ENCODE data around the gene GRIK5.

GRIK5 gene

GRCh38 chr19:41974652-41975051 lies 95.4 kb downstream of the GRIK5 start:
- no peak overlapping the region for H3K4me3 ChIP-seq (replicated peaks; ENCODE audit: low read depth, low read length)
- TF ChIP-seq, protein P1, sequence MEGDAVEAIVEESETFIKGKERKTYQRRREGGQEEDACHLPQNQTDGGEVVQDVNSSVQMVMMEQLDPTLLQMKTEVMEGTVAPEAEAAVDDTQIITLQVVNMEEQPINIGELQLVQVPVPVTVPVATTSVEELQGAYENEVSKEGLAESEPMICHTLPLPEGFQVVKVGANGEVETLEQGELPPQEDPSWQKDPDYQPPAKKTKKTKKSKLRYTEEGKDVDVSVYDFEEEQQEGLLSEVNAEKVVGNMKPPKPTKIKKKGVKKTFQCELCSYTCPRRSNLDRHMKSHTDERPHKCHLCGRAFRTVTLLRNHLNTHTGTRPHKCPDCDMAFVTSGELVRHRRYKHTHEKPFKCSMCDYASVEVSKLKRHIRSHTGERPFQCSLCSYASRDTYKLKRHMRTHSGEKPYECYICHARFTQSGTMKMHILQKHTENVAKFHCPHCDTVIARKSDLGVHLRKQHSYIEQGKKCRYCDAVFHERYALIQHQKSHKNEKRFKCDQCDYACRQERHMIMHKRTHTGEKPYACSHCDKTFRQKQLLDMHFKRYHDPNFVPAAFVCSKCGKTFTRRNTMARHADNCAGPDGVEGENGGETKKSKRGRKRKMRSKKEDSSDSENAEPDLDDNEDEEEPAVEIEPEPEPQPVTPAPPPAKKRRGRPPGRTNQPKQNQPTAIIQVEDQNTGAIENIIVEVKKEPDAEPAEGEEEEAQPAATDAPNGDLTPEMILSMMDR (IDR thresholded peaks at IDR 0.05; ENCODE audit: low read length, missing control alignments): no peak
- no peak for DNase-seq (ENCODE audit: low read depth)

- TF ChIP-seq, protein P1 (IDR thresholded peaks at IDR 0.05; ENCODE audit: low read length, missing control alignments): no peak
- no peak overlapping the region for H3K4me3 ChIP-seq (replicated peaks; ENCODE audit: low read depth, low read length)
- DNase-seq (ENCODE audit: low read depth): no peak
Measured at GRCh38 chr19:41971363-41971762, 98.6 kb downstream of the GRIK5 start.

DNA sequence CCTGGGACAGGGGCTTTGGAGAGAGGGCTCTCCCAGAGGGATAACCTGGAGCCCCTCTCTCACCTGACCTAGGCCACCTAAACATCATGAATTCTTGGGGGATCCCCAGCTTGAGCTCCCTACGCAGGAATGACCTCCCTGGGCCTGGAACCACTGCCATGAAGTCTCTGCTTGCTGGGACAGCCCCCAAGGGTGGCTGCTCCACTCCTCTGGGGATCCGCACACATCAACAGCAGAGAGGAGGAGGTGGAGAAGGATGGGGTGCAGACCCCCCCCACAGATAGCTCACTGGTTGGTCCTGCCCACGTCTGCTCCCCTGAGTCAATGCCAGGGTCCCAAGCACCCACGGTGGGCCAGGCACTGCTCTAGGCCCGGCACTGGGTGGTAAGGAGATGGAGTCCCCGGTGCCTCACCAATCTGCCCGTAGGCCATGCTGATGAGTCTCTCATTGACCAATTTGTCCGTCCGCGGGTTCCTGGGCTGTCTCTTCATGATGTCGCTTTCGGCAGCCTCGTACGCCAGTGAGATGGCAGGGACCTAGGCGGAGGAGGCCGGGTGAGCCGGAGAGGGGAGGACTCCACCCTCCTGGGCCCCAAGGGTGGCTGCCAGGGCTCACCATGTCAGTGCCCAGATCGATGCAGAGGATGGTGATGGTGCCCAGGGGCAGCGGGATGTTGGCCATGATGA lies 100.1 kb downstream of the GRIK5 start:
- H3K4me3 ChIP-seq (replicated peaks; ENCODE audit: low read depth, low read length): no peak overlapping the region
- no peak for DNase-seq (ENCODE audit: low read depth)
- TF ChIP-seq, protein P1 (IDR thresholded peaks at IDR 0.05; ENCODE audit: low read length, missing control alignments): no peak

DNA sequence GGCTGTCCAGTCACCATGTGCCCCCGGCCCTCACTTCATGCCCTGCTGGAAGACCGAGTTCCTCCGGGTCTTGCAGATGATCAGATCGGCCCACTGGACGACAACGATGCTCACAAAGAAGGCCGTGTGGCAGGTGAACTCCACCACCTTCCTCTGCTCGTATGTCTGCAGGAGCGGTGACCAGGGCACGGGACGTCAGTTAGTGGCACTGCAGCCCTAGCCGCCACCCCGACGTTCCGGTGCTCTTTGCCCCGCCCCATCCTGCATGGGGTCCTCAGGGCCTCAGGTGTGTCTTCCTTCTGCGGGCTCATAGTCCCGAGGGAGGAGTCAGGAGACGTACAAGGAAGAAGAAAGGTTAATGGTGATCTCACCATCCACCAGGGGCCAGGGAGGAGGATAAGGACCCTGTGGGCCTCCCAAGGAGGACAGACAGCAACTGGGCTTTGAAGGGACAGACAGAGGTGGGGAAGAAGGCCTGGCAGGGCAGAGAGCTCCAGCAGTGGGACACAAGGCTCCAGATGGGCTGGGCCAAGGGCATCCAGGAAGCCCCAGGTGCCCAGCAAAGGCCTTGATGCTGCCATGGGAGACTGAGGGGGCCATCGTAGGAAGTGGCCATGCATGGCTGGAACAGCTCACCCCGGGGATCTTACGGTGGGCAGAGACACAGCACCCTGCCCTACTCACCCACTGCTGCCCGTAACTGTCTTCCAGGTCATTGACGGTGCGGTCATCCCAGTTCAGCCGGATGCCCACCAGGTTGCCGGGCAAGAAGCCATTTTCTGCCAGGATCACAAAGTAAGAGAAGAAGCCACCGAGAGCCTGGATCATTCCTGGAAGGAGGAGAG lies 101.0 kb downstream of the GRIK5 start:
- DNase-seq (ENCODE audit: low read depth): no peak
- TF ChIP-seq, protein P1 (IDR thresholded peaks at IDR 0.05; ENCODE audit: low read length, missing control alignments): no peak
- no peak overlapping the region for H3K4me3 ChIP-seq (replicated peaks; ENCODE audit: low read depth, low read length)

- no peak overlapping the region for H3K4me3 ChIP-seq (replicated peaks; ENCODE audit: low read depth, low read length)
- TF ChIP-seq, protein P1 (IDR thresholded peaks at IDR 0.05; ENCODE audit: low read length, missing control alignments): no peak
- no peak for DNase-seq (ENCODE audit: low read depth)
Measured at GRCh38 chr19:41967054-41967783, 102.8 kb downstream of the GRIK5 start.

GRCh38 chr19:41965106-41965505 lies 104.9 kb downstream of the GRIK5 start:
- no peak for DNase-seq (ENCODE audit: low read depth)
- TF ChIP-seq, protein P1 (IDR thresholded peaks at IDR 0.05; ENCODE audit: low read length, missing control alignments): no peak
- no peak overlapping the region for H3K4me3 ChIP-seq (replicated peaks; ENCODE audit: low read depth, low read length)

All from fibroblast of pulmonary artery (primary cell).